GM12891 (cell line): ENCODE data around the gene CCSER1.

Source experiments
- POLR2A ChIP-seq: IDR thresholded peaks from 2 replicates; pipeline ENCODE4 v1.6.1; 2011; ENCODE audit warnings: low read depth, low read length, control low read depth
- POLR2AphosphoS5 ChIP-seq: IDR thresholded peaks from 2 replicates; pipeline ENCODE4 v1.6.1; 2011; ENCODE audit warnings: low read depth, low read length, control low read depth
- SPI1 ChIP-seq: IDR thresholded peaks from 2 replicates; pipeline ENCODE4 v1.6.1; 2011; ENCODE audit warnings: low read depth, low read length, control low read depth
- TAF1 ChIP-seq: IDR thresholded peaks from 2 replicates; pipeline ENCODE4 v1.6.1; 2011; ENCODE audit warnings: low read depth, low read length, control low read depth

DNA sequence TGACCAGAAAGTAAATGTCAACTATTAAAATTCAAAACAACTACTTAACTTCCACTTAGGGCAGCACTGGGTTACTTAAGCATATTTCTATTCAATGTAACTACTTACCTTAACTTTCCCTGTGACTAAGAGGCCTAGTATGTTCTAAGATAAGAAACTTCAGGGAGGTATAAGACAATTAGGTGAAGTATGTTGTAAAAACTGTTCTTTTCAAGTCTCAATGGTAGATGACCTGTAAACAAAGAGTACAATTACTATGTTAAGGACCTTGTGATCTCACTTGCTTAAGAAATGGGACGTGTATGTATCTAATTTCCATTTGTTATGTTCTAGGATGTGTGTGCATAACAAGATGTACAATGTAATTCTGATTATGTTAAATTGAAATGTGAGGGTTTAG, 960.5 kb downstream of the CCSER1 start:
- TF ChIP-seq TAF1, result no peak
- TF ChIP-seq POLR2A, result no peak
- no peak for TF ChIP-seq POLR2AphosphoS5
- TF ChIP-seq SPI1, result no peak
